MM.1S (cell line): ENCODE results near the gene ARHGEF38.

Source experiments
- DNase-seq: peaks from one replicate; pipeline ENCODE4 v3.0.0-alpha.2; 2015
- H2AFZ ChIP-seq: fragments of 300-600 bp; sonication (generic); 2 replicates; pipeline ENCODE4 v1.6.0; 2016; ENCODE audit warnings: antibody characterized with exemption, low read length
- H3F3A ChIP-seq: fragments of 300-600 bp; sonication (generic); 2 replicates; pipeline ENCODE4 v1.6.1; 2016; ENCODE audit warnings: mild to moderate bottlenecking, antibody characterized with exemption, low read length, moderate library complexity, mixed read lengths; ENCODE audit not compliant: insufficient read depth
- H3K27ac ChIP-seq: fragments of 300-600 bp; sonication (generic); 2 replicates; pipeline ENCODE4 v1.5.1; 2016; ENCODE audit warnings: mild to moderate bottlenecking, low read length
- H3K27me3 ChIP-seq: fragments of 300-600 bp; sonication (generic); replicated peaks from 2 replicates; pipeline ENCODE4 v1.6.0; 2016; ENCODE audit warnings: low read length; ENCODE audit not compliant: insufficient read depth
- H3K36me3 ChIP-seq: fragments of 300-600 bp; sonication (generic); replicated peaks from 2 replicates; pipeline ENCODE4 v1.6.1; 2016; ENCODE audit warnings: mild to moderate bottlenecking, low read length, mixed read lengths; ENCODE audit not compliant: insufficient read depth
- H3K4me1 ChIP-seq: fragments of 300-600 bp; sonication (generic); 2 replicates; pipeline ENCODE4 v1.6.1; 2016; ENCODE audit warnings: low read length, mixed read lengths
- H3K4me2 ChIP-seq: fragments of 300-600 bp; sonication (generic); 2 replicates; pipeline ENCODE4 v1.6.0; 2016; ENCODE audit warnings: low read depth, low read length
- H3K4me3 ChIP-seq: fragments of 300-600 bp; sonication (generic); 2 replicates; pipeline ENCODE4 v1.5.1; 2016; ENCODE audit warnings: low read length, mixed read lengths
- H3K79me2 ChIP-seq: fragments of 300-600 bp; sonication (generic); 2 replicates; pipeline ENCODE4 v1.6.1; 2016; ENCODE audit warnings: mixed run types, low read length, mixed read lengths
- H3K9ac ChIP-seq: fragments of 300-600 bp; sonication (generic); 2 replicates; pipeline ENCODE4 v1.6.1; 2016; ENCODE audit warnings: low read length, mixed read lengths
- H3K9me2 ChIP-seq: fragments of 300-600 bp; sonication (generic); replicated peaks from 2 replicates; pipeline ENCODE4 v1.6.1; 2016; ENCODE audit warnings: mild to moderate bottlenecking, low read length, mixed read lengths; ENCODE audit not compliant: insufficient read depth
- H3K9me3 ChIP-seq: fragments of 300-600 bp; sonication (generic); replicated peaks from 2 replicates; pipeline ENCODE4 v1.6.1; 2016; ENCODE audit warnings: mild to moderate bottlenecking, low read length, mixed read lengths; ENCODE audit not compliant: insufficient read depth
- H4K20me1 ChIP-seq: fragments of 300-600 bp; sonication (generic); 2 replicates; pipeline ENCODE4 v1.6.1; 2016; ENCODE audit warnings: mild to moderate bottlenecking, low read length, moderate library complexity, mixed read lengths; ENCODE audit not compliant: insufficient read depth
- EZH2 ChIP-seq: fragments of 300-600 bp; sonication (generic); optimal IDR thresholded peaks from 2 replicates; pipeline ENCODE3; 2017; ENCODE audit warnings: low read depth, mild to moderate bottlenecking, antibody characterized with exemption, low read length, mixed read lengths
- EZH2phosphoT487 ChIP-seq: fragments of 300-600 bp; sonication (generic); IDR thresholded peaks from 2 replicates; pipeline ENCODE4 v1.6.1; 2018; ENCODE audit warnings: antibody characterized with exemption, low read length
- TF ChIP-seq, protein P1 (sequence below): fragments of 300-600 bp; sonication (generic); IDR thresholded peaks from 2 replicates; pipeline ENCODE4 v1.5.1; 2016; ENCODE audit warnings: antibody characterized with exemption, low read length, mixed read lengths

Gene ARHGEF38

GRCh38 chr4:105600951-105601350 lies 48.5 kb downstream of the ARHGEF38 start:
- H3K4me2 ChIP-seq, result no peak overlapping the region
- H3K9me2 ChIP-seq, result no peaks in the 10 kb centered on the region
- no peak overlapping the region for H3K27ac ChIP-seq
- no peaks in the 10 kb centered on the region for H3F3A ChIP-seq
- no peak overlapping the region for H2AFZ ChIP-seq
- H3K9ac ChIP-seq, result no peak overlapping the region
- H3K27me3 ChIP-seq, result no peaks in the 10 kb centered on the region
- H3K79me2 ChIP-seq, result no peaks in the 10 kb centered on the region
- no peaks in the 10 kb centered on the region for H3K36me3 ChIP-seq
- DNase-seq, result no peak
- H3K9me3 ChIP-seq, result no peaks in the 10 kb centered on the region
- no peaks in the 10 kb centered on the region for H3K4me1 ChIP-seq
- TF ChIP-seq, protein P1, sequence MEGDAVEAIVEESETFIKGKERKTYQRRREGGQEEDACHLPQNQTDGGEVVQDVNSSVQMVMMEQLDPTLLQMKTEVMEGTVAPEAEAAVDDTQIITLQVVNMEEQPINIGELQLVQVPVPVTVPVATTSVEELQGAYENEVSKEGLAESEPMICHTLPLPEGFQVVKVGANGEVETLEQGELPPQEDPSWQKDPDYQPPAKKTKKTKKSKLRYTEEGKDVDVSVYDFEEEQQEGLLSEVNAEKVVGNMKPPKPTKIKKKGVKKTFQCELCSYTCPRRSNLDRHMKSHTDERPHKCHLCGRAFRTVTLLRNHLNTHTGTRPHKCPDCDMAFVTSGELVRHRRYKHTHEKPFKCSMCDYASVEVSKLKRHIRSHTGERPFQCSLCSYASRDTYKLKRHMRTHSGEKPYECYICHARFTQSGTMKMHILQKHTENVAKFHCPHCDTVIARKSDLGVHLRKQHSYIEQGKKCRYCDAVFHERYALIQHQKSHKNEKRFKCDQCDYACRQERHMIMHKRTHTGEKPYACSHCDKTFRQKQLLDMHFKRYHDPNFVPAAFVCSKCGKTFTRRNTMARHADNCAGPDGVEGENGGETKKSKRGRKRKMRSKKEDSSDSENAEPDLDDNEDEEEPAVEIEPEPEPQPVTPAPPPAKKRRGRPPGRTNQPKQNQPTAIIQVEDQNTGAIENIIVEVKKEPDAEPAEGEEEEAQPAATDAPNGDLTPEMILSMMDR, result no peak
- TF ChIP-seq EZH2, result no peak
- no peak overlapping the region for H3K4me3 ChIP-seq
- H4K20me1 ChIP-seq, result no peaks in the 10 kb centered on the region

- H3K9ac ChIP-seq, result no peak overlapping the region
- no peaks in the 10 kb centered on the region for H3K9me3 ChIP-seq
- no peak overlapping the region for H3K4me3 ChIP-seq
- TF ChIP-seq EZH2phosphoT487, result no peak
- no peak for TF ChIP-seq EZH2
- TF ChIP-seq, protein P1, result no peak
- no peaks in the 10 kb centered on the region for H3K79me2 ChIP-seq
- no peak overlapping the region for H2AFZ ChIP-seq
- H3K27ac ChIP-seq, result no peak overlapping the region
- H4K20me1 ChIP-seq, result no peaks in the 10 kb centered on the region
- H3K4me2 ChIP-seq, result no peak overlapping the region
- H3K36me3 ChIP-seq, result no peaks in the 10 kb centered on the region
- no peaks in the 10 kb centered on the region for H3K27me3 ChIP-seq
- no peak for DNase-seq
- H3K9me2 ChIP-seq, result no peaks in the 10 kb centered on the region
- no peaks in the 10 kb centered on the region for H3F3A ChIP-seq
- H3K4me1 ChIP-seq, result no peaks in the 10 kb centered on the region
These were observed 49.0 kb downstream of the ARHGEF38 start for GRCh38 chr4:105601406-105601805.

DNA sequence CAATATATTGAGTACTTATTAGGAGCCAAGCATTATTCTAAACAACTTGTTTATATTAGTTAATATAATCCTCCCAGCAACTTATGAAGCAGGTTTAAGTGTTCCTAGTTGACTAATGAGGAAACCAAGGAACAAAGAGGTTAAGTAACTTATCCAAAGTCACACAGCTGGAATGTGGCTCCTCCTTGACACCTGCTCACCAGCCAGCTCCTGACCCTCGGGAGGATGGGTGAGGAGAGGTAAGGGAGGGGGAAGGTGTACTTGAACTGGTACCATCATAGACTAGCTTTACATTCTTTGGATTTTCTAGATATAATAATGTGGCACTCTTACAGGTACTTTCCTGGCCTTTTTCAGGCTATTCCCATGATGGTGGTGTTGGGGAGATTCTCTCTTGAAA lies 50.7 kb downstream of the ARHGEF38 start:
- H3K4me1 ChIP-seq, result no peaks in the 10 kb centered on the region
- no peak overlapping the region for H3K4me3 ChIP-seq
- no peaks in the 10 kb centered on the region for H3K9me2 ChIP-seq
- TF ChIP-seq EZH2phosphoT487, result no peak
- TF ChIP-seq, protein P1, result no peak
- no peak for TF ChIP-seq EZH2
- no peaks in the 10 kb centered on the region for H3K79me2 ChIP-seq
- no peak for DNase-seq
- H3K4me2 ChIP-seq, result no peak overlapping the region
- H3K9ac ChIP-seq, result no peak overlapping the region
- no peaks in the 10 kb centered on the region for H4K20me1 ChIP-seq
- no peak overlapping the region for H3K27ac ChIP-seq
- H3F3A ChIP-seq, result no peaks in the 10 kb centered on the region
- no peaks in the 10 kb centered on the region for H3K36me3 ChIP-seq
- no peaks in the 10 kb centered on the region for H3K9me3 ChIP-seq
- no peak overlapping the region for H2AFZ ChIP-seq
- H3K27me3 ChIP-seq, result no peaks in the 10 kb centered on the region
